ENCODE data around the gene BMERB1. TPM values are rescaled to one million over a fixed set of nuclear protein-coding genes. Genes with fewer than 3 reads are reported as not detected.

The BMERB1 gene
- total and polyA plus RNA-seq, 9 of the 15 experiments (the other 6 are each of a cell fraction or from before 2014, with no cell fraction given), result 0.29 to 2.9 (median 0.94) TPM

- Histone ChIP-seq H3K27ac (ENCODE audit: extremely low read depth, low read depth, low read length) (no peak overlapping the region), H3K4me1 (replicated peaks in 1 of 2; ENCODE audit: control insufficient read depth in 2 of 2, insufficient read depth in 2 of 2, low read length in 2 of 2) (no peaks in the 10 kb centered on the region; a peak in 3 of 5 replicates), H3K79me2 (ENCODE audit: control insufficient read depth, insufficient read depth, low read length) (no peaks in the 10 kb centered on the region), H3K4me2 (ENCODE audit: insufficient read depth, low read length) (no peak overlapping the region), H3K4me3 (no peak overlapping the region), H3K36me3 (ENCODE audit: control insufficient read depth, insufficient read depth, low read length) (peaks cover 69% of the 10 kb centered on the region), H3K9me3 (replicated peaks; ENCODE audit: control insufficient read depth, insufficient read depth, low read depth, low read length) (no peaks in the 10 kb centered on the region), H3K9me1 (ENCODE audit: control insufficient read depth, insufficient read depth, low read length) (peaks cover 3% of the 10 kb centered on the region), H4K20me1 (replicated peaks; ENCODE audit: control insufficient read depth, insufficient read depth, low read length) (no peaks in the 10 kb centered on the region), H3K27me3 (ENCODE audit: control insufficient read depth in 2 of 2, insufficient read depth in 2 of 2, low read length in 2 of 2) (no peaks in the 10 kb centered on the region), H2AFZ (ENCODE audit: low read depth, low read length) (no peak overlapping the region), H3K9ac (ENCODE audit: insufficient read depth in 1 of 2, low read depth in 2 of 2, low read length in 2 of 2) (peak overlapping the region in 1 of 2 experiments; percentile 54; a peak in 1 of 4 replicates)
- in situ Hi-C loops (cut with MboI), result no loop called here
- ChIA-PET POLR2A (interaction anchor here (0.6 to 1.9 kb wide), 6 partner anchors 9 to 60 kb away, joined by 3 to 6 read pairs (median 4); no protein-coding TSS in a partner anchor), CTCF (ENCODE audit: low intra/inter-chr PET ratio) (no interaction called here)
- DNase-seq (ENCODE audit: extremely low read depth in 1 of 4, low spot score in 3 of 4), result no peak
- no peak for ATAC-seq
- no peak for FAIRE-seq
- 89% methylated on average over 14 of the region's 14 CpGs for WGBS (ENCODE audit: insufficient coverage, low coverage, missing lambda C conversion rate)
- intact Hi-C loops (cut with micrococcal nuclease), result no loop called here
- no TSS peak for BruUV-seq (replicated peaks)
- peak; percentile 73 for TF ChIP-seq HMBOX1 (IDR thresholded peaks at IDR 0.05)
- TF ChIP-seq, protein P1, sequence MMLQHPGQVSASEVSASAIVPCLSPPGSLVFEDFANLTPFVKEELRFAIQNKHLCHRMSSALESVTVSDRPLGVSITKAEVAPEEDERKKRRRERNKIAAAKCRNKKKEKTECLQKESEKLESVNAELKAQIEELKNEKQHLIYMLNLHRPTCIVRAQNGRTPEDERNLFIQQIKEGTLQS (IDR thresholded peaks at IDR 0.05), result peak; percentile 71
- TF ChIP-seq, protein P1 (CRISPR knock-in tag; conservative IDR thresholded peaks at IDR 0.05), result no peak
- no peak for TF ChIP-seq NR2C1 (IDR thresholded peaks at IDR 0.05)
- 0 out of 2 replicates have a peak, but pooled peaks have one; percentile 3 for TF ChIP-seq NR2C1 (tag; IDR thresholded peaks at IDR 0.05)
- 0 out of 2 replicates have a peak, but pooled peaks have one; percentile 41 for TF ChIP-seq SMAD4 (CRISPR knock-in tag; conservative IDR thresholded peaks at IDR 0.05)
- no peak for TF ChIP-seq PHF20 (IDR thresholded peaks at IDR 0.05; ENCODE audit: partially characterized antibody)
- no peak for TF ChIP-seq TCFL5 (CRISPR knock-in tag; conservative IDR thresholded peaks at IDR 0.05)
- TF ChIP-seq RBFOX2 (IDR thresholded peaks at IDR 0.05; ENCODE audit: low read depth, low read length), result no peak
- TF ChIP-seq NCOR1 (IDR thresholded peaks at IDR 0.05), result no peak
- TF ChIP-seq CEBPG (CRISPR knock-in tag; IDR thresholded peaks at IDR 0.05), result peak; percentile 64; the same call in 1 of the 2 replicates
- peak; percentile 53 to 85; a peak in 3 of 4 replicates for TF ChIP-seq CEBPG (tag; conservative IDR thresholded peaks at IDR 0.05 in 1 of 2, IDR thresholded peaks at IDR 0.05 in 1 of 2)
- no peak for TF ChIP-seq PRPF4 (IDR thresholded peaks at IDR 0.05; ENCODE audit: insufficient read depth, low read depth, low read length, poor library complexity, severe bottlenecking)
- TF ChIP-seq ZHX1 (conservative IDR thresholded peaks at IDR 0.05; ENCODE audit: low read length), result no peak
- no peak for TF ChIP-seq FUS (optimal IDR thresholded peaks at IDR 0.05; ENCODE audit: low read depth, low read length)
- peak; percentile 77; the same call in 1 of the 2 replicates for TF ChIP-seq ZNF584 (CRISPR knock-in tag; IDR thresholded peaks at IDR 0.05; ENCODE audit: low read depth)
- TF ChIP-seq ZFPM2 (CRISPR knock-in tag; IDR thresholded peaks at IDR 0.05), result no peak
- no peak for TF ChIP-seq FOXA1 (IDR thresholded peaks at IDR 0.05; ENCODE audit: borderline replicate concordance)
Observed at GRCh38 chr16:15604460-15605440, 170.4 kb downstream of the BMERB1 start.

All from K562 (cell line).